ENCODE data around the gene HERC2. TPM values are rescaled to one million over a fixed set of nuclear protein-coding genes. Genes with fewer than 3 reads are reported as not detected.
A peak's percentile ranks its signal among the peaks of the same experiment; 100 is the strongest.

Gene HERC2
- total and polyA plus RNA-seq, 2 of the 8 experiments (the other 6 are each of a cell fraction or from before 2014, with no cell fraction given) = 83.0 to 88.7 TPM

GRCh38 chr15:28066231-28066630, 255.7 kb downstream of the HERC2 start:
- Histone ChIP-seq H3K4me2 (ENCODE audit: insufficient read depth in 1 of 2, low read depth in 2 of 2, low read length in 2 of 2) (no peak overlapping the region), H3K9ac (replicated peaks in 1 of 4; ENCODE audit: extremely low read depth in 1 of 4, low read depth in 3 of 4, low read length in 3 of 4) (no peak overlapping the region), H3K27me3 (replicated peaks in 1 of 4; ENCODE audit: control insufficient read depth in 3 of 4, extremely low read depth in 1 of 4, insufficient read depth in 3 of 4, low read length in 3 of 4) (no peaks in the 10 kb centered on the region), H4K20me1 (replicated peaks in 1 of 2; ENCODE audit: control insufficient read depth in 1 of 2, insufficient read depth in 2 of 2, low read length in 2 of 2) (no peaks in the 10 kb centered on the region), H2AK5ac (ENCODE audit: low read depth, low read length) (no peak overlapping the region), H3K18ac (ENCODE audit: extremely low read depth, low read length) (no peak overlapping the region), H4K5ac (ENCODE audit: insufficient read length, low read depth, low read length) (no peak overlapping the region), H2BK5ac (ENCODE audit: low read depth, low read length) (no peak overlapping the region), H3K27ac (ENCODE audit: low read depth, low read length) (no peak overlapping the region), H3K36me3 (ENCODE audit: control insufficient read depth in 2 of 4, insufficient read depth in 4 of 4, low read length in 3 of 4) (no peaks in the 10 kb centered on the region), H2AFZ (ENCODE audit: low read length) (no peak overlapping the region), H2BK15ac (ENCODE audit: low read length) (no peak overlapping the region), H3K23me2 (ENCODE audit: low read depth, low read length) (no peaks in the 10 kb centered on the region), H3K14ac (ENCODE audit: insufficient read length) (no peak overlapping the region), H4K91ac (replicated peaks; ENCODE audit: insufficient read length, low read length) (no peak overlapping the region), H3K4ac (replicated peaks; ENCODE audit: insufficient read length, low read depth, low read length) (no peak overlapping the region), H2BK20ac (ENCODE audit: low read length) (no peak overlapping the region), H2BK12ac (ENCODE audit: low read depth, low read length) (no peak overlapping the region), H3K4me3 (ENCODE audit: extremely low read depth in 1 of 4, insufficient read depth in 2 of 4, low read depth in 3 of 4, low read length in 4 of 4) (no peak overlapping the region), H3K23ac (ENCODE audit: insufficient read length) (no peak overlapping the region), H3K79me2 (ENCODE audit: control insufficient read depth in 1 of 2, insufficient read depth in 2 of 2, low read length in 2 of 2) (no peaks in the 10 kb centered on the region), H3K9me3 (ENCODE audit: insufficient read depth in 2 of 2, low read depth in 1 of 2, low read length in 1 of 2) (no peaks in the 10 kb centered on the region), H2BK120ac (replicated peaks; ENCODE audit: low read depth, low read length) (no peak overlapping the region), H4K8ac (ENCODE audit: extremely low read depth, insufficient read depth, low read length) (no peak overlapping the region), H3K79me1 (ENCODE audit: low read depth, low read length) (no peaks in the 10 kb centered on the region), H3K4me1 (replicated peaks in 1 of 4; ENCODE audit: control insufficient read depth in 3 of 4, insufficient read depth in 4 of 4, low read length in 3 of 4) (no peaks in the 10 kb centered on the region), H3K56ac (replicated peaks; ENCODE audit: insufficient read length, low read depth, low read length) (no peak overlapping the region)
- FAIRE-seq (peak; percentile 62), DNase-seq (ENCODE audit: low read depth in 1 of 2, low spot score in 2 of 2) (no peak)
- ChIA-PET POLR2A (ENCODE audit: partially characterized antibody) (no interaction called here), CTCF (ENCODE audit: partially characterized antibody) (no interaction called here)
- WGBS, 2 experiments (ENCODE audit: extremely low coverage in 1 of 2, insufficient coverage in 1 of 2, insufficient read length in 1 of 2, insufficient replicate concordance in 2 of 2, low coverage in 1 of 2, low lambda C conversion rate in 2 of 2, missing lambda C conversion rate in 1 of 2) = 72% methylated on average over 3 of the region's 3 CpGs; no CpG with 5 or more reads in 1 of the 2 experiments
- no peak for TF ChIP-seq CTCF (IDR thresholded peaks at IDR 0.05; ENCODE audit: control extremely low read depth in 1 of 3, insufficient read depth in 1 of 3, low read depth in 1 of 3, low read length in 3 of 3)
- no peak for TF ChIP-seq SIRT6 (IDR thresholded peaks at IDR 0.05; ENCODE audit: low read length)
- no peak for TF ChIP-seq GABPA (IDR thresholded peaks at IDR 0.05; ENCODE audit: borderline replicate concordance, insufficient read depth, low read length)
